Colonic mucosa (tissue), 4 donors: ENCODE data around the gene GHRL. TPM values are rescaled to one million over a fixed set of nuclear protein-coding genes. Genes with fewer than 3 reads are reported as not detected.

Source experiments
- DNase-seq: peaks from one replicate; pipeline ENCODE4 v3.0.0-alpha.2; 2020
- H3K27ac ChIP-seq: fragments of 200-600 bp; one replicate; pipeline ENCODE4 v1.8.0; 2021
- H3K27me3 ChIP-seq: fragments of 200-600 bp; one replicate; pipeline ENCODE4 v1.8.0; 2021
- H3K36me3 ChIP-seq: fragments of 200-600 bp; one replicate; pipeline ENCODE4 v1.8.0; 2021
- H3K4me1 ChIP-seq: fragments of 200-600 bp; one replicate; pipeline ENCODE4 v1.8.0; 2021; ENCODE audit warnings: mild to moderate bottlenecking
- H3K4me3 ChIP-seq: fragments of 200-600 bp; one replicate; pipeline ENCODE4 v1.8.0; 2021
- H3K9ac ChIP-seq, 2 donors: one replicate each; pipeline ENCODE4 v1.7.0; 2013; ENCODE audit warnings: control low read depth in 2 of 2, low read depth in 2 of 2, low read length in 2 of 2
- H3K9me3 ChIP-seq: fragments of 200-600 bp; one replicate; pipeline ENCODE4 v1.8.0; 2021
- CTCF ChIP-seq: fragments of 200-600 bp; IDR thresholded peaks from one replicate; pipeline ENCODE4 v1.8.0; 2022; ENCODE audit warnings: antibody characterized with exemption, mild to moderate bottlenecking
- intact Hi-C: fragments of 100-400 bp; cut with DNase I; formaldehyde crosslinking; loops from one replicate; pipeline ENCODE4 v1.14.1; 2022
- total RNA-seq, 2 donors: library from RNA; stranded (reverse); fragmentation: NEBNext Ultra II Directional in 1 of 2; extraction: Animal tissue kit (Norgen Biotek cat#: 25700) in 1 of 2; gene quantifications; one replicate each; pipeline ENCODE4 v1.2.1, GENCODE V29; 2021
- donor health status: healthy.
- donor health status: DM: no; HTN: no; CAD: no.
- donor health status: DM: no; HTN: no; CAD: no.

The GHRL gene
- total RNA-seq, 2 donors from 2014 or later, result 0.67 to 1.1 TPM

GRCh38 chr3:10338591-10339353 is 46.0 kb upstream of the GHRL start:
- TF ChIP-seq CTCF, result no peak
- no peak for DNase-seq
- H3K4me1 ChIP-seq, result no peaks in the 10 kb centered on the region
- intact Hi-C loops, result no loop called here
- H3K9ac ChIP-seq, result no peak overlapping the region
- no peaks in the 10 kb centered on the region for H3K9me3 ChIP-seq
- H3K27me3 ChIP-seq, result no peaks in the 10 kb centered on the region
- no peak overlapping the region for H3K4me3 ChIP-seq
- no peaks in the 10 kb centered on the region for H3K36me3 ChIP-seq
- no peak overlapping the region for H3K27ac ChIP-seq

GRCh38 chr3:10338164-10338470 is 45.4 kb upstream of the GHRL start:
- H3K27me3 ChIP-seq, result no peaks in the 10 kb centered on the region
- no peaks in the 10 kb centered on the region for H3K36me3 ChIP-seq
- H3K9ac ChIP-seq, result no peak overlapping the region
- intact Hi-C loops, result no loop called here
- H3K27ac ChIP-seq, result no peak overlapping the region
- no peaks in the 10 kb centered on the region for H3K4me1 ChIP-seq
- no peak for DNase-seq
- no peak overlapping the region for H3K4me3 ChIP-seq
- TF ChIP-seq CTCF, result no peak
- H3K9me3 ChIP-seq, result no peaks in the 10 kb centered on the region

- no peak for TF ChIP-seq CTCF
- intact Hi-C loops, result no loop called here
- H3K36me3 ChIP-seq, result no peaks in the 10 kb centered on the region
- no peak overlapping the region for H3K4me3 ChIP-seq
- H3K4me1 ChIP-seq, result no peaks in the 10 kb centered on the region
- no peaks in the 10 kb centered on the region for H3K27me3 ChIP-seq
- H3K9ac ChIP-seq, result no peak overlapping the region
- no peak for DNase-seq
- no peaks in the 10 kb centered on the region for H3K9me3 ChIP-seq
- no peak overlapping the region for H3K27ac ChIP-seq
Observed at GRCh38 chr3:10337323-10338163, 44.8 kb upstream of the GHRL start.

GRCh38 chr3:10336761-10337160 is 44.0 kb upstream of the GHRL start:
- Histone ChIP-seq H3K4me1 (no peaks in the 10 kb centered on the region), H3K27ac (no peak overlapping the region), H3K27me3 (no peaks in the 10 kb centered on the region), H3K4me3 (no peak overlapping the region), H3K36me3 (no peaks in the 10 kb centered on the region), H3K9me3 (no peaks in the 10 kb centered on the region), H3K9ac (no peak overlapping the region)
- TF ChIP-seq CTCF, result no peak
- intact Hi-C loops, result no loop called here
- no peak for DNase-seq

- Histone ChIP-seq H3K4me3 (no peak overlapping the region), H3K9me3 (no peaks in the 10 kb centered on the region), H3K36me3 (no peaks in the 10 kb centered on the region), H3K4me1 (no peaks in the 10 kb centered on the region), H3K27me3 (no peaks in the 10 kb centered on the region), H3K27ac (no peak overlapping the region), H3K9ac (no peak overlapping the region)
- intact Hi-C loops, result no loop called here
- no peak for TF ChIP-seq CTCF
- no peak for DNase-seq
Observed at GRCh38 chr3:10335871-10336622, 43.3 kb upstream of the GHRL start.
